Mucosa of gallbladder (tissue), 1 donor: ENCODE measurements around the gene ETFB. TPM values are rescaled to one million over a fixed set of nuclear protein-coding genes. Genes with fewer than 3 reads are reported as not detected.

Source experiments
- DNase-seq: peaks from one replicate; pipeline ENCODE4 v3.0.0-alpha.2; 2020; ENCODE audit warnings: low spot score
- total RNA-seq: library from RNA; stranded (reverse); gene quantifications from one replicate; pipeline ENCODE4 v1.2.1, GENCODE V29; 2021
- donor health status: DM: no; HTN: no; CAD: no.

The ETFB gene
- total RNA-seq, 1 donor from 2014 or later = 139 TPM

- DNase-seq = no peak
These were observed 70.6 kb downstream of the ETFB start for GRCh38 chr19:51295382-51296126.

Other genes with a start within 250 kb of the ETFB start
- 6.3 TPM for gene SIGLEC9, start 241.5 kb downstream of the ETFB start, total RNA-seq
- gene SIGLEC7, start 224.1 kb downstream of the ETFB start, total RNA-seq = 3.5 TPM
- 8.3 TPM for gene CD33, start 141.3 kb downstream of the ETFB start, total RNA-seq
- gene SIGLECL1, start 115.3 kb downstream of the ETFB start, total RNA-seq = not detected
- gene IGLON5, start 54.7 kb downstream of the ETFB start, total RNA-seq = 0.37 TPM
- gene VSIG10L, start 24.2 kb downstream of the ETFB start, total RNA-seq = 11.3 TPM
- gene CLDND2, start 2.6 kb upstream of the ETFB start, total RNA-seq = 0.92 TPM
- gene NKG7, start 6.3 kb upstream of the ETFB start, total RNA-seq = 7.4 TPM
- gene LIM2, start 21.6 kb upstream of the ETFB start, total RNA-seq = not detected
- gene C19orf84, start 24.2 kb upstream of the ETFB start, total RNA-seq = 0.43 TPM
- gene SIGLEC10, start 51.3 kb upstream of the ETFB start, total RNA-seq = 12.9 TPM
- gene SIGLEC8, start 92.1 kb upstream of the ETFB start, total RNA-seq = 11.0 TPM
- not detected for gene CEACAM18, start 112.2 kb upstream of the ETFB start, total RNA-seq
- gene SIGLEC12, start 135.4 kb upstream of the ETFB start, total RNA-seq = 0.43 TPM
- 5.1 TPM for gene SIGLEC6, start 165.3 kb upstream of the ETFB start, total RNA-seq
- gene ZNF175, start 204.9 kb upstream of the ETFB start, total RNA-seq = 9.4 TPM